OCI-LY3 (cell line): ENCODE measurements around the gene BSX.

ENCODE experiments used
- EZH2phosphoT487 ChIP-seq: fragments of 200-600 bp; shearing (Covaris generic); IDR thresholded peaks from 2 replicates; pipeline ENCODE4 v1.6.1; 2018; ENCODE audit warnings: antibody characterized with exemption, mixed run types, low read depth
- TF ChIP-seq, protein P1 (sequence below): fragments of 200-600, 300-600 bp; sonication (generic); IDR thresholded peaks from 2 replicates; pipeline ENCODE4 v1.5.1; 2014; ENCODE audit warnings: antibody characterized with exemption, low read length, low read depth

DNA sequence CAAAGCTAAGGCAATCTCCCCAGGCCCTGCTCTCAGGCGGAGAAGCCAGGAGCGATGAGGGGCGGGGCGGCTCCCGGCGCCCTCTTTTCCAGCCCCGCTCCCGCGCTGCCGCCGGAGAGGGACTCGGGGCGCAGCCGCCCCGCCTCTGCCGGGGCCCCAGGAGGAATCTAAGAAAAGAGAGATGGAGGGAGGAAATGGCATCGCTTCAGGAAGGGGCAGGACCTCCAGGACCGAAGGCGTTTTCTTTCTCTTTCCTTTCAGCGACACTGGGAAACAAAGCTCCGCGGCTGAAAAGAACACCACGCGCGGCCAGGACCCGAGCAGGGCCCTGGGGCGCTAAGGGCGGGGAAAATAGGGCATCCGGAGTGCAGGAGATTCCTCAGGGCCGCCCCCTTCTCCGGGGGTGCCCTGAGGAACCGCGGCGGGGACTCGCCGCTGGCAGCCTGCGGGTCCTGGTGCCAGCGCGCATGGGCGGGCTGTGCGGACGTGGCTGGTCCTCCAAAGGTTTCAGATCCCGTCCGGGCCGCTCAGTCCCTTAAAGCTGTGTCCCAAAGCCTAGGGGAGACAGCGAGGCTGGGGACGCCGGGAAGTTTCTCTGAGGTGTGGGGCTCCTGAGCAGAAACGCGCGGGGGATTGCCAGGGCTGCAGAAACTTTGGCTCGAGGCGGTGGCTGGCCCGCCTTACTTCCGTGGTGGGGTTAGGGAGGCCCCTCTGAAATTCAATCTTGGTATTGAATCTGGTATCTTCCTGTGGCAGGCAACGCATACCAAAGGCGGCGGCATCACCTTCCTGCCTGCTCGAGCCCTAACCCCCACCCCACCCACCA lies 2.8 kb upstream of the BSX start:
- TF ChIP-seq EZH2phosphoT487 = no peak
- TF ChIP-seq, protein P1, sequence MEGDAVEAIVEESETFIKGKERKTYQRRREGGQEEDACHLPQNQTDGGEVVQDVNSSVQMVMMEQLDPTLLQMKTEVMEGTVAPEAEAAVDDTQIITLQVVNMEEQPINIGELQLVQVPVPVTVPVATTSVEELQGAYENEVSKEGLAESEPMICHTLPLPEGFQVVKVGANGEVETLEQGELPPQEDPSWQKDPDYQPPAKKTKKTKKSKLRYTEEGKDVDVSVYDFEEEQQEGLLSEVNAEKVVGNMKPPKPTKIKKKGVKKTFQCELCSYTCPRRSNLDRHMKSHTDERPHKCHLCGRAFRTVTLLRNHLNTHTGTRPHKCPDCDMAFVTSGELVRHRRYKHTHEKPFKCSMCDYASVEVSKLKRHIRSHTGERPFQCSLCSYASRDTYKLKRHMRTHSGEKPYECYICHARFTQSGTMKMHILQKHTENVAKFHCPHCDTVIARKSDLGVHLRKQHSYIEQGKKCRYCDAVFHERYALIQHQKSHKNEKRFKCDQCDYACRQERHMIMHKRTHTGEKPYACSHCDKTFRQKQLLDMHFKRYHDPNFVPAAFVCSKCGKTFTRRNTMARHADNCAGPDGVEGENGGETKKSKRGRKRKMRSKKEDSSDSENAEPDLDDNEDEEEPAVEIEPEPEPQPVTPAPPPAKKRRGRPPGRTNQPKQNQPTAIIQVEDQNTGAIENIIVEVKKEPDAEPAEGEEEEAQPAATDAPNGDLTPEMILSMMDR = no peak
